Measurements from ENCODE around the gene FUBP3. TPM values are rescaled to one million over a fixed set of nuclear protein-coding genes. Genes with fewer than 3 reads are reported as not detected.

FUBP3 gene
- total and polyA plus RNA-seq, 2 experiments from 2014 or later: 42.5 to 74.8 TPM

- no peak for TF ChIP-seq REST (IDR thresholded peaks at IDR 0.05; ENCODE audit: unreplicated experiment)
- no peak for TF ChIP-seq POLR2AphosphoS5 (IDR thresholded peaks at IDR 0.05; ENCODE audit: low read depth)
- TF ChIP-seq ETS1 (IDR thresholded peaks at IDR 0.05): no peak
Measured at GRCh38 chr9:130589754-130590153, 10.4 kb downstream of the FUBP3 start (continued).

- Histone ChIP-seq H3K27me3 (ENCODE audit: insufficient read depth) (no peaks in the 10 kb centered on the region), H3K36me3 (ENCODE audit: insufficient read depth) (no peaks in the 10 kb centered on the region), H3K27ac (ENCODE audit: low read depth) (0 out of 2 replicates have a peak overlapping the region, but pooled peaks have one; percentile 5), H3F3A (replicated peaks; ENCODE audit: low read depth) (no peaks in the 10 kb centered on the region), H3K4me2 (no peak overlapping the region), H3K4me3 (no peak overlapping the region), H3K79me2 (replicated peaks; ENCODE audit: insufficient read depth) (peaks cover 99% of the 10 kb centered on the region), H3K4me1 (ENCODE audit: insufficient read depth) (peaks cover 6% of the 10 kb centered on the region; the same call in 1 of the 2 replicates), H3K9me2 (ENCODE audit: insufficient read depth) (no peaks in the 10 kb centered on the region), H2AFZ (no peak overlapping the region), H4K20me1 (replicated peaks; ENCODE audit: insufficient read depth) (peaks cover 50% of the 10 kb centered on the region)
- H3K9me3 Mint-ChIP-seq: no peaks in the 10 kb centered on the region
- no peak for DNase-seq (ENCODE audit: low spot score)
- H3K27me3 Mint-ChIP-seq (ENCODE audit: insufficient read depth, low read depth, poor library complexity): no peaks in the 10 kb centered on the region
- no peak overlapping the region for H3K4me3 Mint-ChIP-seq
- H3K4me1 Mint-ChIP-seq: no peaks in the 10 kb centered on the region
- H3K36me3 Mint-ChIP-seq (ENCODE audit: low read depth): peaks cover 8% of the 10 kb centered on the region; the same call in 2 of the 3 replicates
- no peak for ATAC-seq
- peak overlapping the region; percentile 40; the same call in 1 of the 2 replicates for H3K27ac Mint-ChIP-seq
- TF ChIP-seq JUNB (IDR thresholded peaks at IDR 0.05; ENCODE audit: unreplicated experiment) (no peak), NANOG (IDR thresholded peaks at IDR 0.05; ENCODE audit: borderline replicate concordance) (no peak), ZNF462 (CRISPR knock-in tag; IDR thresholded peaks at IDR 0.05) (no peak), ZNF331 (CRISPR knock-in tag; IDR thresholded peaks at IDR 0.05; ENCODE audit: low read depth) (no peak), CTCF (conservative IDR thresholded peaks at IDR 0.05; ENCODE audit: low read depth in 2 of 2) (no peak), REST (IDR thresholded peaks at IDR 0.05; ENCODE audit: unreplicated experiment) (no peak)
Measured at GRCh38 chr9:130590305-130590704, 10.9 kb downstream of the FUBP3 start.
